K562 (cell line): ENCODE data around the gene OR2V1. TPM values are rescaled to one million over a fixed set of nuclear protein-coding genes. Genes with fewer than 3 reads are reported as not detected.

Experiments used
- ARID1B ChIP-seq: fragments of 450-650 bp; IDR thresholded peaks from 2 replicates; pipeline ENCODE4 v1.6.1; 2016; ENCODE audit warnings: antibody characterized with exemption, mild to moderate bottlenecking, inconsistent platforms
- ARNT ChIP-seq, 2 experiments: fragments of 450-650 bp; IDR thresholded peaks; 2 replicates each; pipeline ENCODE4 v1.6.1; 2016; ENCODE audit warnings: mild to moderate bottlenecking in 1 of 2
- ATF7 ChIP-seq: fragments of 450-650 bp; IDR thresholded peaks from 2 replicates; pipeline ENCODE4 v1.7.1; 2014; ENCODE audit warnings: mild to moderate bottlenecking, moderate library complexity
- BACH1 ChIP-seq: fragments of 200-800 bp; sonication (Bioruptor generic); IDR thresholded peaks from 2 replicates; pipeline ENCODE4 v1.6.1; 2016; ENCODE audit warnings: missing genetic modification characterization, missing compliant biosample characterization
- BRD9 ChIP-seq: fragments of 450-650 bp; IDR thresholded peaks from 2 replicates; pipeline ENCODE4 v1.6.1; 2018; ENCODE audit warnings: low read depth; ENCODE audit not compliant: partially characterized antibody
- CBX1 ChIP-seq: sonication (generic); IDR thresholded peaks from 2 replicates; pipeline ENCODE4 v1.6.1; 2016; ENCODE audit warnings: antibody characterized with exemption, low read depth, mild to moderate bottlenecking
- CREB5 ChIP-seq: fragments of 250-450 bp; sonication (Bioruptor Pico); IDR thresholded peaks from 2 replicates; pipeline ENCODE4 v1.5.0; 2020; ENCODE audit warnings: mild to moderate bottlenecking
- JUN ChIP-seq, 2 experiments: sonication (generic) in 1 of 2; formaldehyde crosslinking in 1 of 2; IDR thresholded peaks; 2 replicates each; pipeline versions ENCODE4 v1.6.1 to v1.8.0; 2012 to 2022; ENCODE audit warnings: borderline replicate concordance in 2 of 2, mild to moderate bottlenecking in 2 of 2, improper control_type of control experiment in 1 of 2, low read depth in 1 of 2, low read length in 1 of 2, missing genetic modification reagents in 1 of 2
- JUND ChIP-seq, 2 experiments: IDR thresholded peaks; 2 replicates in 1 of 2; 3 replicates in 1 of 2; pipeline ENCODE4 v1.6.1; 2011; ENCODE audit warnings: borderline replicate concordance in 2 of 2, low read depth in 2 of 2, low read length in 2 of 2, improper control_type of control experiment in 1 of 2, missing biosample characterization in 1 of 2, missing genetic modification characterization in 1 of 2, missing genetic modification reagents in 1 of 2
- NCOA1 ChIP-seq: fragments of 450-650 bp; IDR thresholded peaks from 2 replicates; pipeline ENCODE4 v1.6.1; 2016; ENCODE audit warnings: low read depth
- NR4A1 ChIP-seq, 2 experiments: fragments of 250-450 bp in 1 of 2; fragments of 450-650 bp in 1 of 2; sonication (Bioruptor Pico) in 1 of 2; IDR thresholded peaks; 2 replicates each; pipeline versions ENCODE4 v1.4.0 to v1.6.1; 2016 to 2020; ENCODE audit warnings: mild to moderate bottlenecking in 2 of 2, missing compliant biosample characterization in 1 of 2, missing genetic modification characterization in 1 of 2, moderate library complexity in 1 of 2
- OTX1 ChIP-seq: fragments of 450-650 bp; formaldehyde crosslinking; IDR thresholded peaks from 2 replicates; pipeline ENCODE4 v1.4.0; 2022; ENCODE audit warnings: mild to moderate bottlenecking
- PCBP2 ChIP-seq: fragments of 200-400 bp; formaldehyde crosslinking; IDR thresholded peaks from 2 replicates; pipeline ENCODE4 v1.6.1; 2018; ENCODE audit warnings: low read length, low read depth, mild to moderate bottlenecking, moderate library complexity; ENCODE audit not compliant: poor library complexity, severe bottlenecking
- RBFOX2 ChIP-seq: fragments of 200-400 bp; formaldehyde crosslinking; IDR thresholded peaks from 2 replicates; pipeline ENCODE4 v1.6.1; 2017; ENCODE audit warnings: low read depth, mild to moderate bottlenecking, low read length, moderate library complexity
- RFX5 ChIP-seq: IDR thresholded peaks from 2 replicates; pipeline ENCODE4 v1.6.1; 2011; ENCODE audit warnings: low read depth, mild to moderate bottlenecking, improper control_type of control experiment, low read length
- SPI1 ChIP-seq: IDR thresholded peaks from 2 replicates; pipeline ENCODE4 v1.6.1; 2011; ENCODE audit warnings: low read depth, low read length, control low read depth, borderline replicate concordance
- ZKSCAN3 ChIP-seq: fragments of 250-450 bp; sonication (Bioruptor Pico); IDR thresholded peaks from 2 replicates; pipeline ENCODE4 v1.4.0; 2020
- ZNF174 ChIP-seq: fragments of 250-450 bp; sonication (Bioruptor Pico); IDR thresholded peaks from 2 replicates; pipeline ENCODE4 v1.4.0; 2020; ENCODE audit warnings: mild to moderate bottlenecking
- ZNF707 ChIP-seq: fragments of 250-450 bp; sonication (Bioruptor Pico); conservative IDR thresholded peaks from 2 replicates; pipeline ENCODE4 v1.8.0; 2022; ENCODE audit warnings: inconsistent platforms, mild to moderate bottlenecking, moderate library complexity
- ZNF766 ChIP-seq: fragments of 200-800 bp; sonication (Bioruptor generic); conservative IDR thresholded peaks from 2 replicates; pipeline ENCODE4 v1.6.1; 2016; ENCODE audit warnings: missing genetic modification characterization, missing compliant biosample characterization
- ZSCAN29 ChIP-seq: fragments of 450-650 bp; IDR thresholded peaks from 2 replicates; pipeline ENCODE4 v1.6.1; 2017
- ZSCAN32 ChIP-seq: fragments of 450-650 bp; formaldehyde crosslinking; IDR thresholded peaks from 2 replicates; pipeline ENCODE4 v1.4.0; 2020; ENCODE audit warnings: mild to moderate bottlenecking, moderate library complexity
- polyA plus RNA-seq, 8 experiments: library from polyadenylated mRNA; depleted of rRNA in 4 of 8; stranded (reverse) in 5 of 8; unstranded in 3 of 8; fragments of >200 nt; fragmentation: Nextera tagmentation in 2 of 8; fragmentation: Illumina TruSeq in 1 of 8; extraction: Ambion mirVana in 2 of 8; extraction: Trizol in 1 of 8; gene quantifications; 2 replicates each; pipeline versions ENCODE4 v1.2.1 to v1.2.3, GENCODE V29; 2011 to 2014; ENCODE audit warnings: inconsistent platforms in 1 of 8, missing spikeins in 1 of 8
- total RNA-seq, 7 experiments: library from RNA; depleted of rRNA in 6 of 7; stranded (reverse); fragments of >200 nt in 6 of 7; fragmentation: Illumina TruSeq in 2 of 7; extraction: Trizol in 2 of 7; gene quantifications; 2 replicates each; pipeline versions ENCODE4 v1.2.1 to v1.2.3, GENCODE V29; 2011 to 2021; ENCODE audit warnings: low replicate concordance in 1 of 7
- TF ChIP-seq, protein P1 (sequence below): sonication (generic); formaldehyde crosslinking; IDR thresholded peaks from 2 replicates; pipeline ENCODE4 v1.8.1; 2023; ENCODE audit warnings: mild to moderate bottlenecking, missing genetic modification reagents, moderate library complexity
- TF ChIP-seq, protein P2 (sequence below): fragments of 450-650 bp; formaldehyde crosslinking; conservative IDR thresholded peaks from 2 replicates; pipeline ENCODE4 v1.4.0; 2022; ENCODE audit warnings: mild to moderate bottlenecking, missing genetic modification characterization

OR2V1 gene
- total and polyA plus RNA-seq, 9 of the 15 experiments (the other 6 are each of a cell fraction or from before 2014, with no cell fraction given), result 0.04 to 0.28 (median 0.15) TPM; not detected in 5

- TF ChIP-seq JUND (IDR thresholded peaks at IDR 0.05; ENCODE audit: borderline replicate concordance, low read depth, low read length) (peak; percentile 55; the same call in 1 of the 2 replicates), JUND (tag; IDR thresholded peaks at IDR 0.05; ENCODE audit: borderline replicate concordance, low read depth, low read length) (no peak; the same call in 2 of the 3 replicates), CREB5 (CRISPR knock-in tag) (0 out of 2 replicates have a peak, but pooled peaks have one; percentile 46), ZSCAN29 (no peak), RFX5 (no peak), BRD9 (peak; percentile 60), BACH1 (tag) (0 out of 2 replicates have a peak, but pooled peaks have one; percentile 23), JUN (IDR thresholded peaks at IDR 0.05; ENCODE audit: borderline replicate concordance, low read depth, low read length) (no peak), JUN (CRISPR knock-in tag; IDR thresholded peaks at IDR 0.05; ENCODE audit: borderline replicate concordance) (peak; percentile 33; the same call in 1 of the 2 replicates), ZSCAN32 (no peak), ARNT (IDR thresholded peaks at IDR 0.05) (no peak), ZKSCAN3 (no peak), NCOA1 (0 out of 2 replicates have a peak, but pooled peaks have one; percentile 38), CBX1 (no peak), ATF7 (peak; percentile 79; the same call in 1 of the 2 replicates), ZNF707 (no peak), ZNF174 (no peak), NR4A1 (CRISPR knock-in tag; IDR thresholded peaks at IDR 0.05) (no peak), NR4A1 (tag; IDR thresholded peaks at IDR 0.05) (peak; percentile 85), SPI1 (no peak), RBFOX2 (peak; percentile 79), ARID1B (peak; percentile 52; the same call in 1 of the 2 replicates), ZNF766 (CRISPR knock-in tag) (peak; percentile 86), PCBP2 (no peak), OTX1 (peak; percentile 73)
- TF ChIP-seq, protein P1, sequence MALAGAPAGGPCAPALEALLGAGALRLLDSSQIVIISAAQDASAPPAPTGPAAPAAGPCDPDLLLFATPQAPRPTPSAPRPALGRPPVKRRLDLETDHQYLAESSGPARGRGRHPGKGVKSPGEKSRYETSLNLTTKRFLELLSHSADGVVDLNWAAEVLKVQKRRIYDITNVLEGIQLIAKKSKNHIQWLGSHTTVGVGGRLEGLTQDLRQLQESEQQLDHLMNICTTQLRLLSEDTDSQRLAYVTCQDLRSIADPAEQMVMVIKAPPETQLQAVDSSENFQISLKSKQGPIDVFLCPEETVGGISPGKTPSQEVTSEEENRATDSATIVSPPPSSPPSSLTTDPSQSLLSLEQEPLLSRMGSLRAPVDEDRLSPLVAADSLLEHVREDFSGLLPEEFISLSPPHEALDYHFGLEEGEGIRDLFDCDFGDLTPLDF (CRISPR knock-in tag), result 0 out of 2 replicates have a peak, but pooled peaks have one; percentile 54
- TF ChIP-seq, protein P2, sequence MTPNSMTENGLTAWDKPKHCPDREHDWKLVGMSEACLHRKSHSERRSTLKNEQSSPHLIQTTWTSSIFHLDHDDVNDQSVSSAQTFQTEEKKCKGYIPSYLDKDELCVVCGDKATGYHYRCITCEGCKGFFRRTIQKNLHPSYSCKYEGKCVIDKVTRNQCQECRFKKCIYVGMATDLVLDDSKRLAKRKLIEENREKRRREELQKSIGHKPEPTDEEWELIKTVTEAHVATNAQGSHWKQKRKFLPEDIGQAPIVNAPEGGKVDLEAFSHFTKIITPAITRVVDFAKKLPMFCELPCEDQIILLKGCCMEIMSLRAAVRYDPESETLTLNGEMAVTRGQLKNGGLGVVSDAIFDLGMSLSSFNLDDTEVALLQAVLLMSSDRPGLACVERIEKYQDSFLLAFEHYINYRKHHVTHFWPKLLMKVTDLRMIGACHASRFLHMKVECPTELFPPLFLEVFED (CRISPR knock-in tag), result 0 out of 2 replicates have a peak, but pooled peaks have one; percentile 46
Measured at GRCh38 chr5:181160152-181160754, 29.3 kb upstream of the OR2V1 start (continued).
